Pancreas (tissue), 10 donors: Measurements from ENCODE around the gene PALLD. TPM values are rescaled to one million over a fixed set of nuclear protein-coding genes. Genes with fewer than 3 reads are reported as not detected.
"Not testable (repeated sequence)": the region's sequence is repeated elsewhere in the genome, so short reads cannot be mapped to it uniquely, and the experiment has no call there.

Source experiments
- ATAC-seq, 4 donors: fragments of 200-7000 bp; cut with Tn5 transposase; one replicate each; pipeline versions ENCODE4 v1.8.0 to v1.9.1; 2020; ENCODE audit warnings: mild to moderate bottlenecking in 4 of 4, moderate library complexity in 4 of 4
- DNase-seq, 6 donors: peaks; one replicate each; pipeline ENCODE4 v3.0.0-alpha.2; 2020
- FAIRE-seq: peaks from 2 replicates; lab custom pipeline; 2012; peaks lifted over from hg19 to GRCh38; lab: Jason Lieb, UNC
- H3K27ac ChIP-seq, 4 donors: fragments of 200-600 bp; sonication (generic); 1 replicate in 3 of 4; 2 replicates in 1 of 4; pipeline versions ENCODE4 v1.5.0 to v1.8.0; 2020
- H3K27me3 ChIP-seq, 4 donors: fragments of 200-600 bp; one replicate each; pipeline ENCODE4 v1.8.0; 2021
- H3K36me3 ChIP-seq, 3 donors: fragments of 200-600 bp; sonication (generic) in 1 of 3; one replicate each; pipeline versions ENCODE4 v1.5.0 to v1.8.0; 2020 to 2021
- H3K4me1 ChIP-seq, 3 donors: fragments of 200-600 bp; one replicate each; pipeline ENCODE4 v1.8.0; 2021
- H3K4me3 ChIP-seq, 4 donors: fragments of 200-600 bp; sonication (generic) in 2 of 4; one replicate each; pipeline versions ENCODE4 v1.5.0 to v1.8.0; 2020 to 2021
- H3K9me3 ChIP-seq, 4 donors: fragments of 200-600 bp; one replicate each; pipeline ENCODE4 v1.8.0; 2021
- CTCF ChIP-seq, 4 donors: fragments of 200-600 bp; sonication (generic) in 3 of 4; IDR thresholded peaks; one replicate each; pipeline versions ENCODE4 v1.5.0 to v1.8.0; 2021; ENCODE audit warnings: antibody characterized with exemption in 4 of 4
- WGBS, 2 donors: extraction: QIAGEN DNeasy Blood & Tissue Kit; methylation state at CpG; one replicate each; pipeline ENCODE4 v1.1.7; 2013; 5-methylcytosine and 5-hydroxymethylcytosine counted together
- intact Hi-C, 3 donors: fragments of 100-400 bp; cut with DNase I; formaldehyde crosslinking; loops; one replicate each; pipeline versions ENCODE4 v1.11.1 to v1.14.2; 2022
- polyA plus RNA-seq, 2 donors: library from polyadenylated mRNA; stranded (reverse); fragments of 200-250 nt; gene quantifications; one replicate each; pipeline ENCODE4 v1.2.3, GENCODE V29; 2013
- total RNA-seq, 6 donors: library from RNA; stranded (reverse); fragmentation: NEBNext Ultra II Directional in 4 of 6; extraction: Animal tissue kit (Norgen Biotek cat#: 25700) in 4 of 6; gene quantifications; one replicate each; pipeline versions ENCODE4 v1.2.1 to v1.2.4, GENCODE V29; 2021 to 2023
- donor health status: healthy with polysubstance abuse.
- donor health status: DM: no; HTN: no; CAD: no; lungs with moderate emphysema.
- donor health status: DM: no; HTN: no; CAD: no.
- donor health status: control.
- donor health status: control.
- donor health status: Bipolar disorder and iron deficiency.
- donor health status: DM: yes; HTN: yes; CAD: no.
- donor health status: DM: no; HTN: no; CAD: no.
- donor health status: DM: no; HTN: no; CAD: no.
- donor health status: DM: yes; HTN: yes; CAD: no.

PALLD gene
- total and polyA plus RNA-seq, 8 donors: 4.4 to 44.2 (median 14.1) TPM

GRCh38 chr4:168804146-168804545 lies 307.3 kb downstream of the PALLD start:
- H3K4me1 ChIP-seq: no peaks in the 10 kb centered on the region
- no peak overlapping the region for H3K4me3 ChIP-seq
- no peak for TF ChIP-seq CTCF (IDR thresholded peaks at IDR 0.05)
- intact Hi-C loops: no loop called here
- ATAC-seq (peak in 1 of 4 donors; percentile 20), FAIRE-seq (no peak), DNase-seq (no peak)
- H3K27me3 ChIP-seq: no peaks in the 10 kb centered on the region
- no peaks in the 10 kb centered on the region for H3K36me3 ChIP-seq
- H3K9me3 ChIP-seq: no peaks in the 10 kb centered on the region
- 67 to 69% methylated on average over 3 of the region's 3 CpGs for WGBS, 2 donors
- H3K27ac ChIP-seq: no peak overlapping the region

- WGBS, 2 donors: 77 to 83% methylated on average over 5 of the region's 5 CpGs
Measured at GRCh38 chr4:168805341-168805740, 308.5 kb downstream of the PALLD start.

GRCh38 chr4:168806247-168806646 lies 309.4 kb downstream of the PALLD start:
- FAIRE-seq, DNase-seq, H3K36me3 ChIP-seq, intact Hi-C loops, H3K4me3 ChIP-seq, H3K9me3 ChIP-seq, H3K27me3 ChIP-seq, H3K4me1 ChIP-seq, H3K27ac ChIP-seq, ATAC-seq: not testable (repeated sequence)
- WGBS, 2 donors: 74 to 83% methylated on average over 4 of the region's 4 CpGs

More at GRCh38 chr4:168805341-168805740, 308.5 kb downstream of the PALLD start:
- no peaks in the 10 kb centered on the region for H3K4me1 ChIP-seq
- ATAC-seq: no peak
- no peak overlapping the region for H3K27ac ChIP-seq
- TF ChIP-seq CTCF (IDR thresholded peaks at IDR 0.05): no peak
- no peak overlapping the region for H3K4me3 ChIP-seq
- no peak for FAIRE-seq
- H3K27me3 ChIP-seq: no peaks in the 10 kb centered on the region
- no peaks in the 10 kb centered on the region for H3K36me3 ChIP-seq
- intact Hi-C loops: no loop called here
- no peaks in the 10 kb centered on the region for H3K9me3 ChIP-seq
- DNase-seq: no peak

GRCh38 chr4:168811207-168811606 lies 314.4 kb downstream of the PALLD start:
- no peaks in the 10 kb centered on the region for H3K9me3 ChIP-seq
- no peak overlapping the region for H3K4me3 ChIP-seq
- H3K36me3 ChIP-seq: no peaks in the 10 kb centered on the region
- DNase-seq: no peak
- peak in 3 of 4 donors; percentile 48 to 59 (median 52) for ATAC-seq
- H3K4me1 ChIP-seq: no peaks in the 10 kb centered on the region
- FAIRE-seq: no peak
- intact Hi-C loops: no loop called here
- 60 to 72% methylated on average over 3 of the region's 3 CpGs for WGBS, 2 donors
- no peak overlapping the region for H3K27ac ChIP-seq
- no peak for TF ChIP-seq CTCF (IDR thresholded peaks at IDR 0.05)
- H3K27me3 ChIP-seq: no peaks in the 10 kb centered on the region

GRCh38 chr4:168811786-168812651 lies 315.2 kb downstream of the PALLD start:
- DNase-seq: no peak
- H3K36me3 ChIP-seq: no peaks in the 10 kb centered on the region
- no peak for FAIRE-seq
- no peak for TF ChIP-seq CTCF (IDR thresholded peaks at IDR 0.05)
- no peak overlapping the region for H3K4me3 ChIP-seq
- H3K27ac ChIP-seq: no peak overlapping the region
- no peaks in the 10 kb centered on the region for H3K27me3 ChIP-seq
- peaks cover under 1 to 2% (median 1%) of the 10 kb centered on the region in 3 donors for H3K4me1 ChIP-seq
- 60 to 71% methylated on average over 9 of the region's 9 CpGs for WGBS, 2 donors
- ATAC-seq: no peak
- H3K9me3 ChIP-seq: no peaks in the 10 kb centered on the region
- intact Hi-C loops: no loop called here
